ENCODE data around the gene GAPDHS.

- no peak for TF ChIP-seq EZH2 (IDR thresholded peaks at IDR 0.05; ENCODE audit: borderline replicate concordance, low read length)
- TF ChIP-seq CTCF (conservative IDR thresholded peaks at IDR 0.05 in 1 of 2, IDR thresholded peaks at IDR 0.05 in 1 of 2; ENCODE audit: extremely low read depth in 1 of 2, insufficient read depth in 1 of 2, low read depth in 1 of 2, low read length in 2 of 2): no peak
Measured at GRCh38 chr19:35534803-35535480, 1.7 kb downstream of the GAPDHS start.
